HepG2 (cell line): ENCODE results near the gene PATE4. TPM values are rescaled to one million over a fixed set of nuclear protein-coding genes. Genes with fewer than 3 reads are reported as not detected.

Source experiments
- AGO1 ChIP-seq: fragments of 200-400 bp; formaldehyde crosslinking; IDR thresholded peaks from 2 replicates; pipeline ENCODE4 v1.6.1; 2017; ENCODE audit warnings: mild to moderate bottlenecking, low read depth, low read length, moderate library complexity; ENCODE audit not compliant: poor library complexity, severe bottlenecking
- ARHGAP35 ChIP-seq: sonication (generic); formaldehyde crosslinking; IDR thresholded peaks from 2 replicates; pipeline ENCODE4 v1.9.0; 2022; ENCODE audit warnings: mild to moderate bottlenecking, inconsistent platforms, moderate library complexity, missing genetic modification reagents, borderline replicate concordance
- KLF11 ChIP-seq: IDR thresholded peaks from 2 replicates; pipeline ENCODE4 v1.6.1; 2016; ENCODE audit warnings: missing compliant biosample characterization
- MIER2 ChIP-seq: IDR thresholded peaks from 2 replicates; pipeline ENCODE4 v1.6.1; 2016; ENCODE audit warnings: missing biosample characterization, missing genetic modification reagents
- RFXAP ChIP-seq: sonication (generic); formaldehyde crosslinking; IDR thresholded peaks from 2 replicates; pipeline ENCODE4 v1.4.0; 2020; ENCODE audit warnings: missing genetic modification reagents, borderline replicate concordance
- RORA ChIP-seq: sonication (generic); formaldehyde crosslinking; IDR thresholded peaks from 2 replicates; pipeline ENCODE4 v1.5.0; 2020; ENCODE audit warnings: mild to moderate bottlenecking, missing genetic modification reagents, moderate library complexity
- SRSF9 ChIP-seq: fragments of 200-400 bp; formaldehyde crosslinking; IDR thresholded peaks from 2 replicates; pipeline ENCODE4 v1.6.1; 2018; ENCODE audit warnings: borderline replicate concordance, mild to moderate bottlenecking, low read depth, low read length; ENCODE audit not compliant: insufficient read depth, poor library complexity, severe bottlenecking
- SUZ12 ChIP-seq: fragments of 150-350 bp; IDR thresholded peaks from 2 replicates; pipeline ENCODE4 v1.6.1; 2014; ENCODE audit warnings: low read depth, low read length
- ZFAT ChIP-seq: sonication (generic); formaldehyde crosslinking; conservative IDR thresholded peaks from 2 replicates; pipeline ENCODE4 v1.8.1; 2023; ENCODE audit warnings: missing genetic modification reagents, inconsistent platforms
- ZNF282 ChIP-seq: fragments of 450-650 bp; IDR thresholded peaks from 2 replicates; pipeline ENCODE4 v1.6.1; 2018; ENCODE audit not compliant: partially characterized antibody
- ZNF777 ChIP-seq: sonication (generic); formaldehyde crosslinking; IDR thresholded peaks from 2 replicates; pipeline ENCODE4 v1.4.0; 2020; ENCODE audit warnings: missing genetic modification reagents
- ZSCAN21 ChIP-seq: sonication (generic); formaldehyde crosslinking; IDR thresholded peaks from 2 replicates; pipeline ENCODE4 v1.8.0; 2022; ENCODE audit warnings: mild to moderate bottlenecking, missing genetic modification reagents, moderate library complexity, borderline replicate concordance
- polyA plus RNA-seq, 8 experiments: library from polyadenylated mRNA; depleted of rRNA in 3 of 8; stranded (reverse) in 7 of 8; unstranded in 1 of 8; fragments of >200 nt; fragmentation: Illumina TruSeq in 4 of 8; extraction: Trizol in 4 of 8; gene quantifications; 2 replicates each; pipeline versions ENCODE4 v1.2.1 to v1.2.3, GENCODE V29; 2011 to 2016; ENCODE audit warnings: low read depth in 4 of 8, missing spikeins in 1 of 8, mixed read lengths in 1 of 8; ENCODE audit not compliant: insufficient read depth in 1 of 8
- total RNA-seq, 5 experiments: library from RNA; depleted of rRNA; stranded (reverse); fragments of >200 nt; fragmentation: Illumina TruSeq; extraction: Trizol; gene quantifications; 2 replicates each; pipeline ENCODE4 v1.2.3, GENCODE V29; 2016; ENCODE audit warnings: low read depth in 1 of 5
- TF ChIP-seq, protein P1 (sequence below): sonication (generic); formaldehyde crosslinking; IDR thresholded peaks from 2 replicates; pipeline ENCODE4 v1.4.0; 2020; ENCODE audit warnings: missing genetic modification reagents, mild to moderate bottlenecking, borderline replicate concordance
- TF ChIP-seq, protein P2 (sequence below): sonication (generic); formaldehyde crosslinking; IDR thresholded peaks from 2 replicates; pipeline ENCODE4 v1.8.0; 2022; ENCODE audit warnings: low read depth, missing genetic modification reagents
- TF ChIP-seq, protein P3 (sequence below), 2 experiments: fragments of 450-650 bp in 1 of 2; sonication (generic) in 1 of 2; formaldehyde crosslinking; IDR thresholded peaks; 2 replicates each; pipeline versions ENCODE4 v1.5.0 to v1.8.0; 2020 to 2022; ENCODE audit warnings: mild to moderate bottlenecking in 1 of 2, missing genetic modification reagents in 1 of 2
- TF ChIP-seq, protein P4 (sequence below): sonication (generic); formaldehyde crosslinking; IDR thresholded peaks from 2 replicates; pipeline ENCODE4 v1.4.0; 2020; ENCODE audit warnings: missing genetic modification reagents
- TF ChIP-seq, protein P5 (sequence below): sonication (generic); formaldehyde crosslinking; IDR thresholded peaks from 2 replicates; pipeline ENCODE4 v1.5.1; 2020; ENCODE audit warnings: missing genetic modification reagents, mild to moderate bottlenecking, borderline replicate concordance

PATE4 gene
- total and polyA plus RNA-seq, 2 of the 13 experiments (the other 11 are each of a cell fraction or from before 2014, with no cell fraction given) = not detected

DNA sequence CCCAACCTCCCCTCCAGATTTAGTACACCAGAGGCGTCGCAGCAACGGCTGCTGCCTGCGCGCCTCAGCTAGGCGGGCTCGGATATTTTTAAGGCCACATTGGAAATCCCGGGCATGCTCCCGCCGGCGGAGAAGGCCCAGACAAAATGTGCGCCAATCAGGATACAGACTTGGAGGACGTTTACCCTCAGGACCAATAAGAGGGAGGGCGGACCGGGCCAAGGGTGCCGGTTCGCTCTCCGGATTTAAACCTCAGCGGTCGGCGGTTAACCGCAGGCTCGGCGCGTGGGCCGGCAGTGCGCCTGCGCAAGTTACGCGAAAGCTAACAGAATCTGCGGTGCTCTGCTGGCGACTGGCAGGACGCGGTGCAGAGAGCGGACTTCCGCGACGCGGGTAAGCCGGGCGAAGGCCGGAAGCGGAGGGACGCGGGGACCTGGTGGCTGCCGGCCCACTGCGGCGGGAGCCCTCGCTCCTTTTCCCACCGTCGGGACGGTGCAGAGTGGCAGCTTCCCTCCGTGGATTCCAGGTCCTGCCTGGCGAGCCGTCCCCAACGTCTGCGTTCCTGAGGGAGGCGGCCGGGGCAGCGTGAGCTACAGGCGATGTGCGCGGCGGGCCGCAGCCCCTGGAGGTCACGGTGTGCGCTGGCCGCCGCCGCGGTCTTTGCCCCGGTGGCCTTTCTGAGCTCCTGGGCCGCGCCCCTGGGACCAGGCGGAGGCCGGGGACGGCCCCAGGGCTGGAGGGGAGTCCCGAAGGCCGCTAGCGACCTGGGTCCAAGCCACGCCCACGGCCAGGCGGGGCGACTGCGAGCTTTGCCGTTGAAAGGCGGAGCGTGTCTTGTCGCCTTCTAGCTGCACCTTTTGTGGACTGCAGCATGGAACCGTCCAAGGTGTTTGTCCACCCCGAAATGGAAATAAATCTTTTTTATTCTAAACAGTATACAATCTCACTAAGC is 54.5 kb downstream of the PATE4 start, which contains the start of gene HYLS1 (continued):
- TF ChIP-seq ZSCAN21 (CRISPR knock-in tag) (0 out of 2 replicates have a peak, but pooled peaks have one; percentile 37), ZFAT (CRISPR knock-in tag) (no peak), SUZ12 (no peak), ZNF282 (no peak), RORA (CRISPR knock-in tag) (no peak), ARHGAP35 (CRISPR knock-in tag) (no peak), ZNF777 (peak; percentile 45; the same call in 1 of the 2 replicates), AGO1 (peak; percentile 68), MIER2 (no peak), SRSF9 (no peak), KLF11 (CRISPR knock-in tag) (no peak), RFXAP (CRISPR knock-in tag) (no peak)
- TF ChIP-seq, protein P1, sequence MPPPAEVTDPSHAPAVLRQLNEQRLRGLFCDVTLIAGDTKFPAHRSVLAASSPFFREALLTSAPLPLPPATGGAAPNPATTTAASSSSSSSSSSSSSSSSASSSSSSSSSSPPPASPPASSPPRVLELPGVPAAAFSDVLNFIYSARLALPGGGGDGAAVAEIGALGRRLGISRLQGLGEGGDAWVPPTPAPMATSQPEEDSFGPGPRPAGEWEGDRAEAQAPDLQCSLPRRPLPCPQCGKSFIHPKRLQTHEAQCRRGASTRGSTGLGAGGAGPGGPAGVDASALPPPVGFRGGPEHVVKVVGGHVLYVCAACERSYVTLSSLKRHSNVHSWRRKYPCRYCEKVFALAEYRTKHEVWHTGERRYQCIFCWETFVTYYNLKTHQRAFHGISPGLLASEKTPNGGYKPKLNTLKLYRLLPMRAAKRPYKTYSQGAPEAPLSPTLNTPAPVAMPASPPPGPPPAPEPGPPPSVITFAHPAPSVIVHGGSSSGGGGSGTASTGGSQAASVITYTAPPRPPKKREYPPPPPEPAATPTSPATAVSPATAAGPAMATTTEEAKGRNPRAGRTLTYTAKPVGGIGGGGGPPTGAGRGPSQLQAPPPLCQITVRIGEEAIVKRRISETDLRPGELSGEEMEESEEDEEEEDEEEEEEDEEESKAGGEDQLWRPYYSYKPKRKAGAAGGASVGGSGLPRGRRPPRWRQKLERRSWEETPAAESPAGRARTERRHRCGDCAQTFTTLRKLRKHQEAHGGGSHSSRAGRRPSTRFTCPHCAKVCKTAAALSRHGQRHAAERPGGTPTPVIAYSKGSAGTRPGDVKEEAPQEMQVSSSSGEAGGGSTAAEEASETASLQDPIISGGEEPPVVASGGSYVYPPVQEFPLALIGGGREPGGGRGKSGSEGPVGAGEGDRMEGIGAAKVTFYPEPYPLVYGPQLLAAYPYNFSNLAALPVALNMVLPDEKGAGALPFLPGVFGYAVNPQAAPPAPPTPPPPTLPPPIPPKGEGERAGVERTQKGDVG (CRISPR knock-in tag) = no peak
- TF ChIP-seq, protein P2, sequence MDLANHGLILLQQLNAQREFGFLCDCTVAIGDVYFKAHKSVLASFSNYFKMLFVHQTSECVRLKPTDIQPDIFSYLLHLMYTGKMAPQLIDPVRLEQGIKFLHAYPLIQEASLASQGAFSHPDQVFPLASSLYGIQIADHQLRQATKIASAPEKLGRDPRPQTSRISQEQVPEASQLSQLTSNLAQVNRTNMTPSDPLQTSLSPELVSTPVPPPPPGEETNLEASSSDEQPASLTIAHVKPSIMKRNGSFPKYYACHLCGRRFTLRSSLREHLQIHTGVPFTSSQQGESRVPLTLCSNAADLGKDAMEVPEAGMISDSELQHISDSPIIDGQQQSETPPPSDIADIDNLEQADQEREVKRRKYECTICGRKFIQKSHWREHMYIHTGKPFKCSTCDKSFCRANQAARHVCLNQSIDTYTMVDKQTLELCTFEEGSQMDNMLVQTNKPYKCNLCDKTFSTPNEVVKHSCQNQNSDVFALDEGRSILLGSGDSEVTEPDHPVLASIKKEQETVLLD = 0 out of 2 replicates have a peak, but pooled peaks have one; percentile 54
- TF ChIP-seq, protein P3, sequence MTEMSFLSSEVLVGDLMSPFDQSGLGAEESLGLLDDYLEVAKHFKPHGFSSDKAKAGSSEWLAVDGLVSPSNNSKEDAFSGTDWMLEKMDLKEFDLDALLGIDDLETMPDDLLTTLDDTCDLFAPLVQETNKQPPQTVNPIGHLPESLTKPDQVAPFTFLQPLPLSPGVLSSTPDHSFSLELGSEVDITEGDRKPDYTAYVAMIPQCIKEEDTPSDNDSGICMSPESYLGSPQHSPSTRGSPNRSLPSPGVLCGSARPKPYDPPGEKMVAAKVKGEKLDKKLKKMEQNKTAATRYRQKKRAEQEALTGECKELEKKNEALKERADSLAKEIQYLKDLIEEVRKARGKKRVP (CRISPR knock-in tag; IDR thresholded peaks at IDR 0.05) = no peak
- TF ChIP-seq, protein P4, sequence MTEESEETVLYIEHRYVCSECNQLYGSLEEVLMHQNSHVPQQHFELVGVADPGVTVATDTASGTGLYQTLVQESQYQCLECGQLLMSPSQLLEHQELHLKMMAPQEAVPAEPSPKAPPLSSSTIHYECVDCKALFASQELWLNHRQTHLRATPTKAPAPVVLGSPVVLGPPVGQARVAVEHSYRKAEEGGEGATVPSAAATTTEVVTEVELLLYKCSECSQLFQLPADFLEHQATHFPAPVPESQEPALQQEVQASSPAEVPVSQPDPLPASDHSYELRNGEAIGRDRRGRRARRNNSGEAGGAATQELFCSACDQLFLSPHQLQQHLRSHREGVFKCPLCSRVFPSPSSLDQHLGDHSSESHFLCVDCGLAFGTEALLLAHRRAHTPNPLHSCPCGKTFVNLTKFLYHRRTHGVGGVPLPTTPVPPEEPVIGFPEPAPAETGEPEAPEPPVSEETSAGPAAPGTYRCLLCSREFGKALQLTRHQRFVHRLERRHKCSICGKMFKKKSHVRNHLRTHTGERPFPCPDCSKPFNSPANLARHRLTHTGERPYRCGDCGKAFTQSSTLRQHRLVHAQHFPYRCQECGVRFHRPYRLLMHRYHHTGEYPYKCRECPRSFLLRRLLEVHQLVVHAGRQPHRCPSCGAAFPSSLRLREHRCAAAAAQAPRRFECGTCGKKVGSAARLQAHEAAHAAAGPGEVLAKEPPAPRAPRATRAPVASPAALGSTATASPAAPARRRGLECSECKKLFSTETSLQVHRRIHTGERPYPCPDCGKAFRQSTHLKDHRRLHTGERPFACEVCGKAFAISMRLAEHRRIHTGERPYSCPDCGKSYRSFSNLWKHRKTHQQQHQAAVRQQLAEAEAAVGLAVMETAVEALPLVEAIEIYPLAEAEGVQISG = peak; percentile 56
- TF ChIP-seq, protein P5, sequence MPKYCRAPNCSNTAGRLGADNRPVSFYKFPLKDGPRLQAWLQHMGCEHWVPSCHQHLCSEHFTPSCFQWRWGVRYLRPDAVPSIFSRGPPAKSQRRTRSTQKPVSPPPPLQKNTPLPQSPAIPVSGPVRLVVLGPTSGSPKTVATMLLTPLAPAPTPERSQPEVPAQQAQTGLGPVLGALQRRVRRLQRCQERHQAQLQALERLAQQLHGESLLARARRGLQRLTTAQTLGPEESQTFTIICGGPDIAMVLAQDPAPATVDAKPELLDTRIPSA (CRISPR knock-in tag) = peak; percentile 79; the same call in 1 of the 2 replicates
